GM12872 (cell line): ENCODE measurements around the gene NDUFB8.

Experiments
- TF ChIP-seq, protein P1 (sequence below): IDR thresholded peaks from 3 replicates; pipeline ENCODE4 v1.5.1; 2011; ENCODE audit warnings: low read depth, mild to moderate bottlenecking, low read length, moderate library complexity; ENCODE audit not compliant: insufficient read depth

Gene NDUFB8

DNA sequence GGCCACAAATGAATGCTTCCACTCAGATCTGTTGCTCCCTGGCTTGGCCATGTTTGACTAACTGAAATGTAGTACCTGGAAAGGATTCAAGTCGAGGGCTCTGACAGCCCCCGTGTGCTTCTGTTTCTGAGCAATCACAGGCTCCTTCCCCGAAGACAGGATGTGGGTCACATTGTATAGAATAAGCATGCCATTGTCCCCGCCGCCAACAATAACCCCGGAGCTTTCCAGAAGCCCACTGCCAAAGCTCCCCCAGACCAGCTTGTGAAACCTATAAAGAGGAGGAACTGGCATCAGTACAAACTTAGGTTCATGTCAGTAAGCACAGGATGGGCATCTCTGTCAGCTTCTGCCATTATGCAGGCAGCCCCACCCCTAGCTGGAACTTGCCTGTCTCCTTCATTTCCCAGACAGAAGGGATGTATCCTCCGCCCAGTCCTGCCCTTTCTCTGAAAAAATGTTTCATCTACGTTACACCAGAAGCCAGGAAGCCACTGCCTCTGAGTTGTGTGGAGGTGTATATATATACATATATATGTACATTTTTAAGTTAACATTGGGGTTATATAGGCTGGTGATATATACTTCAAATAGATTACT lies 20.3 kb downstream of the NDUFB8 start:
- TF ChIP-seq, protein P1, sequence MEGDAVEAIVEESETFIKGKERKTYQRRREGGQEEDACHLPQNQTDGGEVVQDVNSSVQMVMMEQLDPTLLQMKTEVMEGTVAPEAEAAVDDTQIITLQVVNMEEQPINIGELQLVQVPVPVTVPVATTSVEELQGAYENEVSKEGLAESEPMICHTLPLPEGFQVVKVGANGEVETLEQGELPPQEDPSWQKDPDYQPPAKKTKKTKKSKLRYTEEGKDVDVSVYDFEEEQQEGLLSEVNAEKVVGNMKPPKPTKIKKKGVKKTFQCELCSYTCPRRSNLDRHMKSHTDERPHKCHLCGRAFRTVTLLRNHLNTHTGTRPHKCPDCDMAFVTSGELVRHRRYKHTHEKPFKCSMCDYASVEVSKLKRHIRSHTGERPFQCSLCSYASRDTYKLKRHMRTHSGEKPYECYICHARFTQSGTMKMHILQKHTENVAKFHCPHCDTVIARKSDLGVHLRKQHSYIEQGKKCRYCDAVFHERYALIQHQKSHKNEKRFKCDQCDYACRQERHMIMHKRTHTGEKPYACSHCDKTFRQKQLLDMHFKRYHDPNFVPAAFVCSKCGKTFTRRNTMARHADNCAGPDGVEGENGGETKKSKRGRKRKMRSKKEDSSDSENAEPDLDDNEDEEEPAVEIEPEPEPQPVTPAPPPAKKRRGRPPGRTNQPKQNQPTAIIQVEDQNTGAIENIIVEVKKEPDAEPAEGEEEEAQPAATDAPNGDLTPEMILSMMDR: no peak

DNA sequence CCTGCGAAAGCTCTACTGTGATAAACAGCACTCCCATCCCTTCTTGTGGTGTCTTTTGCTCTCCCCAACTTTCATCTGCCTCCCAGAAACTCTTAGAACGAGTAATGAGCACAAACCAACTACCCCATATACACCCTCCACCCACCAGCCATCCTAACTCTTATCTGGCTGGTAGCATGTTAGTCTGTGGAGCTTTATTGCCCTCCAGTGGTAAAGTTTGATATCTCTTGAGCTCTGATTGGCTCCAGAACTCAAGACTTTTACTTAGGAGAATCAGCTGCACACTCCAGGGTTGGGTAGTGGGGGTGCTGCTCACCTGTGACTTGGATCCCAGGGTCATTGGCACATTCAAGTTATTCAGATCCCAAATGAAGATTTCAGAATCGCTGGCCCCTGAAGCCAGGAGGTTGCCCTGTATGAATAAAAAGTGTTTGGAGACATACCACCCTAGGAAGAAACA lies 20.9 kb downstream of the NDUFB8 start:
- TF ChIP-seq, protein P1: peak; percentile 64; the same call in 2 of the 3 replicates

- TF ChIP-seq, protein P1: no peak
Measured at GRCh38 chr10:100508266-100508665, 21.4 kb downstream of the NDUFB8 start.

- TF ChIP-seq, protein P1: no peak
Measured at GRCh38 chr10:100507357-100507732, 22.3 kb downstream of the NDUFB8 start.

DNA sequence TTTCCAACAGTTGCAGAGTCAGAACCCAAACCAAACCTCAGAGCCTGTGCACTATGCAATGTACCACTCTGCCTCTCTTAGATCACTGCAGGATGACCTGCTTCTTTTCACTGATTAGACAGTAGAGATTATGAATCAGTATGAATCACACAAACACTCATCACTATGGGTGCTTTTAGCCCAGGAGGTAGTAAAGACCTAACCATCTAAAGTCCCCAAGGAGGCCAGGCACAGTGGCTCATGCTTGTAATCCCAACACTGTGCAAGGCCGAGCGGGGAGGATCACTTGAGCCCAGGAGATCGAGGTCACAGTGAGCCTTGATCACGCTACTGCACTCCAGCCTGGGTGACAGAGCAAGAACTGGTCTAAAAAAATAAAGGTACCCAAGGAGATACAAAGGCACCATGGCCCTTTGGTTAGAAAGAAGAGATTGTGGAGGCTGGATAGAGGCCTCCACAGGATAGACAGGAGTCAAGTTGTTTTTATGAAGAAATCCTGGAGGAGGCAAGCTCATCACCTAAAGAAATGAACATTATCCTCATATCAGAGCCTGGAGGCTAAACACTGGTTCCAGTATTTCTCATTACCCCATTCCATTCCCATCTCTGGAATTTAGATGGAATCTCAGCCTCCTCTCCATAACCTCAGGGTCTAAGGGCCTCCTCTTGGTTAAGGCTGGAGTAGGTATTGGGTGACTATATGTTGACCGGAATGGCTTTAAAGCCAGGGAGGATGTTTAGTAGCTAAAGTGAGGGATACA lies 22.9 kb downstream of the NDUFB8 start:
- TF ChIP-seq, protein P1: no peak

GRCh38 chr10:100505164-100505563 lies 24.5 kb downstream of the NDUFB8 start:
- TF ChIP-seq, protein P1: no peak

GRCh38 chr10:100504096-100504495 lies 25.6 kb downstream of the NDUFB8 start:
- TF ChIP-seq, protein P1: no peak
